GM12875 (cell line): Measurements from ENCODE around the gene RACGAP1.

Source experiments
- H3K4me3 ChIP-seq: one replicate; pipeline ENCODE4 v1.5.1; 2011; ENCODE audit warnings: low read depth, low read length, control low read depth
- CTCF ChIP-seq: IDR thresholded peaks from 2 replicates; pipeline ENCODE4 v1.5.1; 2011; ENCODE audit warnings: low read depth, mild to moderate bottlenecking, control low read depth, inconsistent platforms, low read length, moderate library complexity, borderline replicate concordance; ENCODE audit not compliant: insufficient read depth

RACGAP1 gene

DNA sequence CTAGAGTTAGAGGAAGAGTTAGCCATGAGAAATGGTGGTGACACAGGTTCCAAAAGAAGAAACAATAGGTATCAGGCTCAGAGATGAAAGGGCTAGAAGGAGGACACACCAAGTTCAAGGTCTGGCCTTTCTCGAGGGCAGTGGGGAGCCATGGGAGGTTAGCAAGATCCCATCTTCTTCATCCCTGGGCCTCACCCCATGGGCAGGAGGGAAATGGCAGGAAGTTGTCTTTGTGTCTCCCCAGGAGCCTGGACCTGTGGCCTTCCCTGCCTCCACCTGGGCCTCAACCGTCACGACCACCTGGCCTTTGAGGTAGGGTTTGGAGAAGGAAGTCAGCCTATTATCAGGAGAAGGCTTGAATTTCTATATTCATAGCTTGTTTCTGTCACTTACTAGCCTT lies 80.6 kb downstream of the RACGAP1 start:
- TF ChIP-seq CTCF = no peak
- no peak overlapping the region for H3K4me3 ChIP-seq

DNA sequence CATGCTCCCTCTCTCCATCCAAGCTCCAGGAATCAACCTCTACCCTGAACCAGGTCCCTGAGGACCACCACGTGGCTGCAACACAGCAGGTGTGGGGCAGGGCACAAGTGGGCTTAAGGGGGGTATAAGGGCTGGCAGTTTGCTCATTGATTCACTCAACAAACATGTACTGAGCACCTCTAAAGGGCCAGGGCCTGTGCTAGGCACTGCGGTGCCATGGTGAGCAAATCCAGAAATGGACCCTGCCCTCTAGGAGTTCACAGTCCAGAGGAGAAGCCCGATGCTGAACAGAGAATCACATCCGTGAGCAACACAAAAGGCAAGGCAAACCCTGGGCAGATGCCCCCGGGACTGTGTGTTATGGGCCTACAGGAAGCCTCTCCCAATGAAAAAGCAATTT lies 81.2 kb downstream of the RACGAP1 start:
- no peak overlapping the region for H3K4me3 ChIP-seq
- TF ChIP-seq CTCF = no peak

DNA sequence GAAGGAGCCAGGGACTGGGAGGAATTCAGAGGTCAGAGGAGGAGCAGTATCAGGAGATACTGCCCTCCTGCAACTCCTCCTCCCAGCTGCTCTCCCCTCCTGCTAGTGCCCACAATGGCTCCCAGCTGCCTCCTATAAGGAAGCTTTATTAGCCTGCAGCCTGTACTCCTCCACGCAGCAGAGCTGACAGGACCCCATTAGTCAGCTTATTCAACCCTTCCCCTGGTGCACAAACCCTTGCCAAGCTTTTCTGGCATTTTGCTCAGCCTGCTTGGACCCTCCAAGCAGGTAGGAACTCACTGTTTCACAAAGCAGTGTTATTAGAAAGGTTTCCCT lies 81.7 kb downstream of the RACGAP1 start:
- no peak overlapping the region for H3K4me3 ChIP-seq
- TF ChIP-seq CTCF = no peak

- H3K4me3 ChIP-seq = no peak overlapping the region
- no peak for TF ChIP-seq CTCF
These were observed 82.2 kb downstream of the RACGAP1 start for GRCh38 chr12:49942921-49943624.

GRCh38 chr12:49942512-49942893 lies 82.8 kb downstream of the RACGAP1 start:
- TF ChIP-seq CTCF = no peak
- H3K4me3 ChIP-seq = no peak overlapping the region

DNA sequence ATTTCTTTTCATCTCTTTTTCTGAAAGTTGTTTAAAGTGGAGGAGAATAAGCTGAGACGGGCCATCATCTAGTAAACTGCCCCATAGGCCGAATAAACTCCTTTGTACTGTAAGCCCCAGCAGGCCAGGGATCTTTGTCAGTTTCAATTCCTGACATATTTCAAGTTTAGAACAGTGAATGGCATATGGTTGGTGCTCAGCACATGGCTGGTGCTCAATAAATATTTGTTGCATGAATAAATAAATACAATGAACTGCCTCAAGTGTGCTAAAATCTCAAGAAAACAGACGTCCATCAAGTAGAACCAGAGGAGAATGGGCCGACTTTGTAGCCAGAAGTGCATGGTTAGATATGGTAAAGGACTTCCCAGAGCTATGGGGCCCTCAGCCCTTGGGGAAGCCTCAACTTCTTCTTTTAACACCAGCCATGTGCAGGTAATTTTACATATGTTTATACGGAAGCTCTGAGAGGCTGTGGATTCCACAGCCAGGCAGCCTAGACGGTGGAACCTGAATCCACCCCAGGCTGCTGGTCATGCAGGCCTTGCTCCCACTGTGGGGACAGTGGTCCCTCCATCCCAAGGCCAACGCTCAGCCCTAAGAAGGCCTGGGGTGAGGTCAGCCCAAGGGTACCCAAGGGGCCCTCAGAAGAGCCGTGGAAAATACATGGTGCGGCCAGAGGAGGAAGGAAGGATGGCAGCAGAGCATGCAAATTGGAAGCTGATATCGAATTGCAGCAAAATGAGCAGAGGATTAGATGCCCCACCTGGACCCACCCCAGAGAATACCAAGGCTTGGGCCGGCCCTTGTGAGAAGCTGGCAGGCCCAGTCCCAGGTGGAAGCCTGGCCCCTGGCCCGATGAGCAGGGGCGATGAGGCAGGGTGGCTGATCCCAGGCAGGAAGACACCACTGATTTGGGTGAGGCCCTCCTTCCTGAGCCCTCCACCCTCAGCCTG lies 83.5 kb downstream of the RACGAP1 start:
- no peak for TF ChIP-seq CTCF

GRCh38 chr12:49939707-49940106 lies 85.6 kb downstream of the RACGAP1 start:
- no peak for TF ChIP-seq CTCF
- H3K4me3 ChIP-seq = no peak overlapping the region

More for the DNA sequence above, 83.5 kb downstream of the RACGAP1 start:
- H3K4me3 ChIP-seq = no peak overlapping the region
